ENCODE results near the gene KRTAP19-7. TPM values are rescaled to one million over a fixed set of nuclear protein-coding genes. Genes with fewer than 3 reads are reported as not detected.
A peak's percentile ranks its signal among the peaks of the same experiment; 100 is the strongest.

Gene KRTAP19-7, protein sequence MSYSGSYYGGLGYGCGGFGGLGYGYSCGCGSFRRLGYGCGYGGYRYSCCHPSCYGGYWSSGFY
- total RNA-seq (2014; rRNA removed; shearing (Covaris generic)) = not detected in 2 replicates
- polyA plus RNA-seq (2015; cell fraction: cytosol; rRNA removed) = not detected in 2 replicates
- polyA plus RNA-seq (2015; cell fraction: nucleus; rRNA removed) = not detected in 2 replicates

DNA sequence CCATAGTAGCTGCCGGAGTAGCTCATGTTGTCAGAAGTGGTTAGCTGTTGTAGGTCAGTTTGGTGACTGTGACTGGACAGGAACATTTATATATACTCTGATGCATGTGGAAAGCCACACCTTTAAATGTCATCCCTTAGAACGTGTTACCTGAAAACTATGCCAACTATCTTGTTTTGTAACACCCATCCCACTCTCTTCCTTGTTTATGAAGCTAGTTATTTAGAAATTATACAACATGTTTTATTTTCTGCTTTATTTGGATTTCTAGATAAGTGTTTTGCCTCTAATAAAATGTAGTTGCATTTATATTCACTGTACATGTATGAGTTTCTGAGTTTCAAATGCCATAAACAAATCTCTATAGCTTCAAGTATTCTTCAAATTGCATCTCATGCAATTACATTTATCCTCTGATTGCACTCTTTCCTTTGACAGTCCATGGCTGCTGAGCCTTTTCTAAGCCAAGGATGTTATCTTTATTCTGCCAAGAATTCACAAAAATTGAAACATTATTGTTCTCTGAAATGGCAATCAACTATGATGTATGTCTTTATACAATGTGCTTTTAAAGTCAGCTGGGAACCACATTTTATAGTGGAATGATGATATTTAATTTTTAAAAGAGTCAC, at the start of gene KRTAP19-7:
Gene KRTAP19-7, minus strand, starts transcription at position 51 of the 632 bp plus-strand sequence. Its CDS starts 25 bp downstream, at position 26.
- no peak for DNase-seq (ENCODE audit: low read depth, low spot score)
- in situ Hi-C loops (cut with HindIII; ENCODE audit: low pct_unique_long_range_greater_than_20kb, low sequenced_read_pairs) = no loop called here

DNA sequence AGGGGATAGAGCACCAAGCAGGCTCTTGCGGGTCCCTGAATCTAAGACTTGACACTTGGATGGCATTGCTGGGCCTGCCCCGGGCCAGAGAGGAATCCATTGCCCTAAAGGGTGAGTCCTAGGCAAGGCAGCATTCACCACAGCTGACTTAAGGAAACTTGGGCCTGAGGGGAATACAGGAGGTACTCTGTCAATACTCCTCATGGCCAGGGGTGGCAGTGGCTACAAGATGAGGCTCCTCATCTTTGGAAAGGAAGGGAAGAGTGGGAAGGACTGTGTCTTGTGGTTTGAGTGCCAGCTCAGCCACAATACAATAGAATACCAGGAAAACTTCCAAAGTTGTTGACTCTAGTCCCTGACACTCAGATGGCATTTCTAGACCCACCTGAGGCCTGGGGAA, 44.9 kb upstream of the KRTAP19-7 start:
- in situ Hi-C loops (cut with HindIII; ENCODE audit: low pct_unique_long_range_greater_than_20kb, low sequenced_read_pairs) = no loop called here
- peak; percentile 22 for DNase-seq (ENCODE audit: low read depth, low spot score)

- in situ Hi-C loops (cut with HindIII; ENCODE audit: low pct_unique_long_range_greater_than_20kb, low sequenced_read_pairs) = no loop called here
- DNase-seq (ENCODE audit: low read depth, low spot score) = no peak
Measured at GRCh38 chr21:30600787-30601186, 39.7 kb upstream of the KRTAP19-7 start, which contains the start of gene KRTAP22-1. KRTAP22-1 (plus strand) TSS chr21:30601087.

DNA sequence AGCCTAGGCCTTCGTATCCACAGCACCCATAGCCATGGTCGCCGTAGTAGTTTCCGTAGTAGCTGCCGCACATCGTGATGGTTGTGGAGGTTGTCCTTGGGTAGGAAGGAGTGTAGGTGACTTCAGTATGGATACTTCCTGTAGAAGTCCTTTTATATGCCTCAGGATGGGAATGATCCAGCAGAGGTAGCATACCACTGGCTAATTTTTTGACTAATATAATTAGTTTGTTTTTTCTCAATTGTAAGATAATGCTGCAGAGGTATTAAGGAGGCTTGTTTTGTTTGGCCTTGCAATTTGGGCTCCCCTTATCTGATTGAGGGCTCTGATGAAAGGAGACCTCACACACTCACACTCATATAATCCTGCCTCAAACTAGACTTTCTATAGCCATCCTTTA, 37.7 kb upstream of the KRTAP19-7 start, which contains the start of gene KRTAP6-2:
Gene KRTAP6-2, minus strand, starts transcription at position 101 of the 400 bp plus-strand sequence. Its CDS starts 28 bp downstream, at position 73.
- in situ Hi-C loops (cut with HindIII; ENCODE audit: low pct_unique_long_range_greater_than_20kb, low sequenced_read_pairs) = no loop called here
- no peak for DNase-seq (ENCODE audit: low read depth, low spot score)

- in situ Hi-C loops (cut with HindIII; ENCODE audit: low pct_unique_long_range_greater_than_20kb, low sequenced_read_pairs) = no loop called here
Measured at GRCh38 chr21:30592140-30592539, 31.0 kb upstream of the KRTAP19-7 start, which contains the start of gene KRTAP6-3. KRTAP6-3 (plus strand) TSS chr21:30592440; CDS start chr21:30592446, 6 bp downstream.

DNA sequence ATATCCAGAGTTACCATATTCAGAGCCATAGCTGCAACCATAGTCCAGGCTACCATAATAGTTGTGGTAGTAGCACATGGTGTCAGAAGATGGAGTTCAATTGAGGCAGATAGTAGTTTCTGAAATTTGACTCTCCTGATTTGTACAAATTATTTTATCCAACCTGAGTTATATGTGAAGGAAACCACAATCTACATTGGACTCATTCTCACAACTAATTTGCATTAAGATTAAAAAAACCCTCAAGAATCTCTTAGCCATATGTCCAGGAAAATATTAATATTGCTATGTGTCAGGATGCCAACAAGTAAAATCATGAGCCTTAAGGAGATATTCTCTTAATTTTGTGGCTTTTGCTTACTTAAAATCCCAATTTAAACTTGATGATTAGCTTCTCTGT, 29.2 kb upstream of the KRTAP19-7 start, which contains the start of gene KRTAP22-2:
Gene KRTAP22-2, minus strand, starts transcription at position 101 of the 400 bp plus-strand sequence.
- in situ Hi-C loops (cut with HindIII; ENCODE audit: low pct_unique_long_range_greater_than_20kb, low sequenced_read_pairs) = no loop called here
- no peak for DNase-seq (ENCODE audit: low read depth, low spot score)

More at GRCh38 chr21:30592140-30592539, 31.0 kb upstream of the KRTAP19-7 start, which contains the start of gene KRTAP6-3:
- no peak for DNase-seq (ENCODE audit: low read depth, low spot score)

DNA sequence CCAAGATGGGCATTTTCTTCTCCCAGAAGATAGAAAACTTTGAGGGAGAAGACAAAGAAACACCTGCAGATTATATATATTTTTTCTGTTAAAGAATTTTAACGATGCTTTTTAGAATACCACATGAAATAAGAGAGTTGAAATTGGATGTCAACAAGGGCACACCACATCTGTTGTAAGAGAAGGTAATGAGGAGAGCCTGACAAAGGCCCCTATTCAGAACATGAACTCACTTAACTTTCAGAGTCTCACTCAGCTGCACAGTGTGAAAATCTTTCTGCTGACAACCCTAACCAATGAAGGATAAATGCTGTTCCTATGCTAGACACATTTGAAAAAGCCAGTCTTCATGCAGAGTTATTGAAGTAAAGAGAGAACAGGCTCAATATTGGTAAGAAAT, 21.8 kb upstream of the KRTAP19-7 start:
- in situ Hi-C loops (cut with HindIII; ENCODE audit: low pct_unique_long_range_greater_than_20kb, low sequenced_read_pairs) = no loop called here
- DNase-seq (ENCODE audit: low read depth, low spot score) = peak; percentile 11

DNA sequence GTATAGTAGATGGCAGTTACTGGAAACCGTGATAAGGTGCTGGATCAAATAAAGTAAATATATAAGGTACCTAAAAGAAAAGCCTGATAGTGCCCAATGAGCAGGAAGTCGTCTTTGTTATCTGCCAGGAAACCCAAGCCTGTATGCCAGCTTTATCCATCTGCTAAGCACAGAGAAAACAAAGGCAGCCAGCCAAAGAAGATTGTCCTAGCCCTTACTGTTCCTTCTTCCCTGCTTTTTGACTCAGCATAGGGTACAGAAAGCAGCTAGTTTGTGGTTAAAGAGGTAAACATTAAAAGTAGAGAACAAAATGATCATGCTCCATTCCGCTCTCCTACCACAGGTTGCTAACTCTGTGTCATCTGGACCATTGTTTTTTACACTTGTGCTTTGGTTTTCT, 19.0 kb upstream of the KRTAP19-7 start:
- no peak for DNase-seq (ENCODE audit: low read depth, low spot score)
- in situ Hi-C loops (cut with HindIII; ENCODE audit: low pct_unique_long_range_greater_than_20kb, low sequenced_read_pairs) = no loop called here

- no peak for DNase-seq (ENCODE audit: low read depth, low spot score)
- in situ Hi-C loops (cut with HindIII; ENCODE audit: low pct_unique_long_range_greater_than_20kb, low sequenced_read_pairs) = no loop called here
Measured at GRCh38 chr21:30579346-30579745, 18.2 kb upstream of the KRTAP19-7 start.

DNA sequence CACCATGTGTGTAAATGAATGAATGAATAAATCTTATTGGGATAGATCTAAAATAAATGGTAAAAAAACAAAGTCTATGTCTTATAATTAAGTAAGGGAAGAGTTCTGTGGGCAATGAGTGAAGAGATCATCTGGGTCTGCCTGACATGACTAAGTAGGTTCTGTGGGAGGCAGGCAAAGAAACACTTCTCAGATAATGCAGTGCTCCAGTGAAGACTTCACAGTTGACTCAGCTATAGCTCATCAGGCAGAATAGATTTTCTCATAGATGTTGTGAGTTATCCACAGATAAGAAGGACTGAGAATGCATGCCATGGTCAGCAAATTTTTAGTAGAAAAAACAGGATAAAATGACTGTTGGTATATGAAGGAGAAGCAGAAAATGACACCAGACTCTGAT, 16.7 kb upstream of the KRTAP19-7 start:
- no peak for DNase-seq (ENCODE audit: low read depth, low spot score)
- in situ Hi-C loops (cut with HindIII; ENCODE audit: low pct_unique_long_range_greater_than_20kb, low sequenced_read_pairs) = no loop called here

DNA sequence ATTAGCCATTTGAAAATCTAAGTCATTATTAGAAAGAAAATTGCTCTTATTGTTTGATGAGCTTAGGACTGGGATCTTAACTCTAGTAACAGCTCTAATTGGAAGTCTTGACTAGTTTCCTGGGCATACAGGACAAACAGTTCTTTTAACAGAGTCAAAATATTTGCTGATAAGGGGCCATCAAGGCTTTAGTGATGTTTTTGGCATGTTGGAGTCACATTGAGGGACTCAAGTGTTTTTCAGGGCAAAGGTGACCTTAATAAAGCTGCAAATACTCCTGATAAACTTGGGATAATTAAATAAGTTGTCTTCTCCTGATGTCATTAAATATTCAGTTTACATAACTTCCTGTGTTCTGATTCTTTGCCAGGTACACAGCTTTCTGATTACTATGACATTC, 6.5 kb upstream of the KRTAP19-7 start:
- no peak for DNase-seq (ENCODE audit: low read depth, low spot score)
- in situ Hi-C loops (cut with HindIII; ENCODE audit: low pct_unique_long_range_greater_than_20kb, low sequenced_read_pairs) = no loop called here

- DNase-seq (ENCODE audit: low read depth, low spot score) = no peak
- in situ Hi-C loops (cut with HindIII; ENCODE audit: low pct_unique_long_range_greater_than_20kb, low sequenced_read_pairs) = no loop called here
Measured at GRCh38 chr21:30563630-30564029, 2.5 kb upstream of the KRTAP19-7 start.

DNA sequence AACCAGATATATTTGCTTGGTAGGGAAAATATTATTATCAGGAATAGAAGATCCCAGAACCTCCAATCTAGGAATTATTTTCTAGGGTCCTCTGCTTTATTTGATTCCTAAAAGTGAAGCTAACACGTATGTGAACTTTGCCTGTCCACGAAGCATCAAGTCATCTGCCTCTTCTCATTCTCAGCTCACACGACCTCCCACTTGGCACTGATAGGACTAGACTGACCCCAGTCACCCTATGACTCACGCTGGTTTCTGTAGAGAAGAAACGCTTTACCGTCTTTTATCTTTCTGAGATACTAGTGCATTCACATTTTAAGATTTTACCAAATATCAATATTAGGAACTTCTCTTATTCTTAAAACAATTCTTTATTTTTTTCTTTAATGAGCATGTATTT, 2.0 kb upstream of the KRTAP19-7 start:
- DNase-seq (ENCODE audit: low read depth, low spot score) = no peak
- in situ Hi-C loops (cut with HindIII; ENCODE audit: low pct_unique_long_range_greater_than_20kb, low sequenced_read_pairs) = no loop called here

- in situ Hi-C loops (cut with HindIII; ENCODE audit: low pct_unique_long_range_greater_than_20kb, low sequenced_read_pairs) = no loop called here
- no peak for DNase-seq (ENCODE audit: low read depth, low spot score)
Measured at GRCh38 chr21:30561957-30562356, 843 bp upstream of the KRTAP19-7 start.

GRCh38 chr21:30555095-30555494, 6.0 kb downstream of the KRTAP19-7 start:
- in situ Hi-C loops (cut with HindIII; ENCODE audit: low pct_unique_long_range_greater_than_20kb, low sequenced_read_pairs) = no loop called here
- no peak for DNase-seq (ENCODE audit: low read depth, low spot score)

GRCh38 chr21:30552782-30553181, 8.3 kb downstream of the KRTAP19-7 start:
- no peak for DNase-seq (ENCODE audit: low read depth, low spot score)
- in situ Hi-C loops (cut with HindIII; ENCODE audit: low pct_unique_long_range_greater_than_20kb, low sequenced_read_pairs) = no loop called here

GRCh38 chr21:30541764-30542163, 19.4 kb downstream of the KRTAP19-7 start, which contains the start of gene KRTAP19-6:
KRTAP19-6 (minus strand) TSS chr21:30541864; CDS start chr21:30541833, 31 bp downstream.
- in situ Hi-C loops (cut with HindIII; ENCODE audit: low pct_unique_long_range_greater_than_20kb, low sequenced_read_pairs) = no loop called here
- no peak for DNase-seq (ENCODE audit: low read depth, low spot score)

GRCh38 chr21:30518876-30519275, 42.2 kb downstream of the KRTAP19-7 start:
- in situ Hi-C loops (cut with HindIII; ENCODE audit: low pct_unique_long_range_greater_than_20kb, low sequenced_read_pairs) = no loop called here
- DNase-seq (ENCODE audit: low read depth, low spot score) = no peak

DNA sequence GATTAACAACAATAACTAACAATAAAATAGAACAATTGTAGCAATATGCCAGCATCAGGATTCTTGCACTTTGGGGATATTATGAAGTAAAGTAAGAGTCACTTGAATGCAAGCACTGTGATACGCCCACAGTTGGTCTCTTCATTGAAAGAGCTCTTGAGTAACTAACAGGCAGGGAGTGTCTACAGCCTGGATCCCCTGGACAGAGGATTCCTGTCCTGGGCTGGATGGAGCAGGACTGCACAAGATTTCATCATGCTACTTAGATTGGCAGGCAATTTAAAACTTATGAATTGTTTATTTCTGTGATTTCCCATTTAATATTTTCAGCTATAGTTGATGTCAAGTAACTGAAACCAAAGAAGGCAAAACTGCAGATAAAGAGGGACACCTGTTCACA, 45.4 kb downstream of the KRTAP19-7 start:
- in situ Hi-C loops (cut with HindIII; ENCODE audit: low pct_unique_long_range_greater_than_20kb, low sequenced_read_pairs) = no loop called here
- DNase-seq (ENCODE audit: low read depth, low spot score) = peak; percentile 4
